GM12878 (cell line): ENCODE results near the gene OPRM1. TPM values are rescaled to one million over a fixed set of nuclear protein-coding genes. Genes with fewer than 3 reads are reported as not detected.

ENCODE experiments used
- BCLAF1 ChIP-seq: fragments of 450-650 bp; IDR thresholded peaks from 2 replicates; pipeline ENCODE4 v1.6.1; 2017; ENCODE audit warnings: antibody characterized with exemption, mild to moderate bottlenecking, moderate library complexity
- CEBPZ ChIP-seq: fragments of 150-350 bp; IDR thresholded peaks from 2 replicates; pipeline ENCODE4 v1.6.1; 2016; ENCODE audit warnings: low read depth, low read length
- EED ChIP-seq: sonication (generic); IDR thresholded peaks from 2 replicates; pipeline ENCODE4 v1.6.1; 2016; ENCODE audit warnings: antibody characterized with exemption, low read depth
- NFYA ChIP-seq: IDR thresholded peaks from 2 replicates; pipeline ENCODE4 v1.6.1; 2011; ENCODE audit warnings: low read depth, mild to moderate bottlenecking, low read length, improper control_type of control experiment, borderline replicate concordance
- WRNIP1 ChIP-seq: IDR thresholded peaks from 2 replicates; pipeline ENCODE4 v1.6.1; 2011; ENCODE audit warnings: low read depth, low read length, improper control_type of control experiment, borderline replicate concordance
- polyA plus RNA-seq, 11 experiments: library from polyadenylated mRNA; depleted of rRNA in 4 of 11; unstranded in 6 of 11; stranded (reverse) in 5 of 11; fragments of >200 nt; fragmentation: Nextera tagmentation in 4 of 11; fragmentation: Illumina TruSeq in 1 of 11; extraction: Ambion mirVana in 4 of 11; extraction: Trizol in 1 of 11; gene quantifications; 1 replicate in 1 of 11; 2 replicates in 10 of 11; pipeline versions ENCODE4 v1.2.1 to v1.2.3, GENCODE V29; 2011 to 2016; ENCODE audit warnings: inconsistent platforms in 2 of 11, missing spikeins in 2 of 11, low read depth in 1 of 11
- total RNA-seq, 4 experiments: library from RNA; depleted of rRNA in 3 of 4; stranded (reverse); fragments of >200 nt in 3 of 4; fragmentation: Illumina TruSeq in 1 of 4; extraction: Trizol in 1 of 4; gene quantifications; 2 replicates each; pipeline versions ENCODE4 v1.2.1 to v1.2.3, GENCODE V29; 2013 to 2021

Gene OPRM1
- total and polyA plus RNA-seq, 10 of the 15 experiments (the other 5 are each of a cell fraction or from before 2014, with no cell fraction given), result not detected

GRCh38 chr6:154239392-154239791 is 200.4 kb downstream of the OPRM1 start (continued):
- TF ChIP-seq BCLAF1 (no peak), CEBPZ (no peak), NFYA (no peak), EED (no peak), WRNIP1 (no peak)
- TF ChIP-seq, all 136 proteins: peak for 15
